Measurements from ENCODE around the gene PLA2R1.

PLA2R1 gene

GRCh38 chr2:159922563-159922962, 139.9 kb downstream of the PLA2R1 start:
- FAIRE-seq, result no peak

- no peak for FAIRE-seq
These were observed 140.5 kb downstream of the PLA2R1 start for GRCh38 chr2:159921752-159922404.

- FAIRE-seq, result no peak
These were observed 145.9 kb downstream of the PLA2R1 start for GRCh38 chr2:159916511-159916910.

- no peak for FAIRE-seq
These were observed 148.5 kb downstream of the PLA2R1 start for GRCh38 chr2:159913900-159914299.

- no peak for FAIRE-seq
These were observed 149.8 kb downstream of the PLA2R1 start for GRCh38 chr2:159912580-159912979.

- no peak for FAIRE-seq
These were observed 151.5 kb downstream of the PLA2R1 start for GRCh38 chr2:159910951-159911350.

GRCh38 chr2:159908623-159909022, 153.8 kb downstream of the PLA2R1 start:
- FAIRE-seq, result no peak

- no peak for FAIRE-seq
These were observed 154.5 kb downstream of the PLA2R1 start for GRCh38 chr2:159907909-159908308.

- no peak for FAIRE-seq
These were observed 156.3 kb downstream of the PLA2R1 start for GRCh38 chr2:159905926-159906714.

GRCh38 chr2:159904959-159905305, 157.5 kb downstream of the PLA2R1 start:
- no peak for FAIRE-seq

GRCh38 chr2:159904127-159904958, 158.1 kb downstream of the PLA2R1 start, which contains the start of gene LY75:
Gene LY75 (minus strand): TSS chr2:159904756.
- no peak for FAIRE-seq

GRCh38 chr2:159903443-159904126, 158.8 kb downstream of the PLA2R1 start:
- FAIRE-seq, result no peak

GRCh38 chr2:159902722-159903121, 159.7 kb downstream of the PLA2R1 start:
- FAIRE-seq, result no peak

- FAIRE-seq, result no peak
These were observed 162.1 kb downstream of the PLA2R1 start for GRCh38 chr2:159900343-159900742.

- FAIRE-seq, result no peak
These were observed 164.0 kb downstream of the PLA2R1 start for GRCh38 chr2:159898441-159898840.

GRCh38 chr2:159897720-159898119, 164.7 kb downstream of the PLA2R1 start:
- FAIRE-seq, result no peak

- no peak for FAIRE-seq
These were observed 165.3 kb downstream of the PLA2R1 start for GRCh38 chr2:159897081-159897480.

GRCh38 chr2:159895258-159896065, 167.0 kb downstream of the PLA2R1 start:
- no peak for FAIRE-seq

- FAIRE-seq, result no peak
These were observed 168.1 kb downstream of the PLA2R1 start for GRCh38 chr2:159894145-159894838.

- FAIRE-seq, result no peak
These were observed 169.2 kb downstream of the PLA2R1 start for GRCh38 chr2:159892990-159893810.
